ENCODE measurements around the gene CBLIF. TPM values are rescaled to one million over a fixed set of nuclear protein-coding genes. Genes with fewer than 3 reads are reported as not detected.

Gene CBLIF
- total RNA-seq, 2 experiments from 2014 or later, result not detected

DNA sequence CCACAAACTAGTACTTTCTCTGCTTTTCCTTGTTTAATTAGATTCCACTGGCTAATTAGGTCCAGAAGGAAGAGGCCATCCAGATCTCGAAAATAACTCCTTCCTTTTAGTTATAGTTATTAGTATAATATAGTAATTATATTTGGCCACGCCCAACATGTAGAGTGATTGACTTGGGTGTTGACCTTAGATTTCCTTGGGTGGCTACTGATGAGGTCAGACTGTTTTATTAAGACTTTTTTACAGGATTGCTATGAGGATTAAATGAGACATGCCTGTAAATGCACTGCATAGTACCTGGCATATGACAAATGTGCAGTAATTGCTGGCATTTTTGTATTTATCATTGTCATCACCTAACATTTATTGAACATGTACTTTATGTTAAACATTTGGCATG, 63.2 kb downstream of the CBLIF start:
- H3K27ac Mint-ChIP-seq, result peak overlapping the region; percentile 78
- CTCF ChIA-PET, result interaction anchor here (1.0 to 2.6 kb wide), 2 partner anchors 8 to 10 kb away, joined by 3 to 9 read pairs; no protein-coding TSS in a partner anchor
- H3K4me1 Mint-ChIP-seq, result peaks cover 83% of the 10 kb centered on the region
- no peak for ATAC-seq
- H3K9me3 Mint-ChIP-seq (ENCODE audit: low read depth), result peaks cover 13% of the 10 kb centered on the region
- no peaks in the 10 kb centered on the region for H3K27me3 Mint-ChIP-seq
- DNase-seq, result no peak
- H3K36me3 Mint-ChIP-seq, result peaks cover 84% of the 10 kb centered on the region
- no peak overlapping the region for H3K4me3 Mint-ChIP-seq

DNA sequence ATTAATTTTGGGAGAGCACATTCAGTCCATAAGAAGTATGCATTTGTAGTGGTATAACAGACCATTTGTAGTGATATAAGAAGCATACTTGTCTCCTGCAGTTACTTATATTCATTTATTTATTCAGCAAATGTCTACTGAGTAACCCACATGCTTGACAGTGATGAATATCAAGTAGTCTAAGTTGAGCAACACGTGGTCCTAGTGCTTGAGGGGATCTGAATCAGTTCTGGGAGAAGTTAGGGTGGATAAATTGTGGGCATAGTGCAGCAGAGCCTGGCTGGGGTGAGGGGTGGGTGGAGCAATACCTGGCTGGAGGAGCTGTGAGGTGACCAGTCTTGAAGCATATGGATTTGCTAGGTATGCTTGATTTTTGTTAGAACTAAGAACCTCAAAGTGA, 65.8 kb downstream of the CBLIF start:
- no peak overlapping the region for H3K4me3 Mint-ChIP-seq
- H3K9me3 Mint-ChIP-seq (ENCODE audit: low read depth), result peaks cover 4% of the 10 kb centered on the region
- H3K27ac Mint-ChIP-seq, result peak overlapping the region; percentile 59
- DNase-seq, result no peak
- ATAC-seq, result no peak
- H3K4me1 Mint-ChIP-seq, result peaks cover 84% of the 10 kb centered on the region
- CTCF ChIA-PET, result interaction anchor here (1.9 kb wide), 1 partner anchor 13 kb away, joined by 4 read pairs; no protein-coding TSS in a partner anchor
- peaks cover 84% of the 10 kb centered on the region for H3K36me3 Mint-ChIP-seq
- no peaks in the 10 kb centered on the region for H3K27me3 Mint-ChIP-seq

Other genes with a start within 250 kb of the CBLIF start
- 10 to 100 TPM; 36.6 to 38.0 TPM for gene OSBP, start 229.7 kb downstream of the CBLIF start, total RNA-seq
- 10 to 100 TPM; 56.7 to 62.6 TPM for gene PATL1, start 176.5 kb downstream of the CBLIF start, total RNA-seq
- gene OR10V1, start 131.7 kb downstream of the CBLIF start, total RNA-seq, result not detected
- 10 to 100 TPM; 76.1 to 82.2 TPM for gene STX3, start 90.1 kb downstream of the CBLIF start, total RNA-seq
- gene MRPL16, start 34.7 kb downstream of the CBLIF start, total RNA-seq, result 100 to 1,000 TPM in 1 of 2 experiments, 10 to 100 TPM in 1; 76.5 to 102 TPM
- gene TCN1, start 21.0 kb upstream of the CBLIF start, total RNA-seq, result not detected
- not detected for gene OOSP3, start 33.3 kb upstream of the CBLIF start, total RNA-seq
- not detected for gene OOSP1, start 92.9 kb upstream of the CBLIF start, total RNA-seq
- gene OOSP4A, start 118.5 kb upstream of the CBLIF start, total RNA-seq, result not detected
- gene OOSP4B, start 171.7 kb upstream of the CBLIF start, total RNA-seq, result not detected
- not detected for gene OOSP2, start 194.9 kb upstream of the CBLIF start, total RNA-seq
- gene MS4A3, start 211.2 kb upstream of the CBLIF start, total RNA-seq, result not detected
- not detected for gene MS4A2, start 243.2 kb upstream of the CBLIF start, total RNA-seq